HG03066 (cell line): Measurements from ENCODE around the gene IFNGR1.

ENCODE experiments used
- ATAC-seq: cut with Tn5 transposase; IDR thresholded peaks from one replicate; pipeline ENCODE4 v1.9.1; 2021; ENCODE audit warnings: low read depth; ENCODE audit not compliant: unreplicated experiment

IFNGR1 gene

DNA sequence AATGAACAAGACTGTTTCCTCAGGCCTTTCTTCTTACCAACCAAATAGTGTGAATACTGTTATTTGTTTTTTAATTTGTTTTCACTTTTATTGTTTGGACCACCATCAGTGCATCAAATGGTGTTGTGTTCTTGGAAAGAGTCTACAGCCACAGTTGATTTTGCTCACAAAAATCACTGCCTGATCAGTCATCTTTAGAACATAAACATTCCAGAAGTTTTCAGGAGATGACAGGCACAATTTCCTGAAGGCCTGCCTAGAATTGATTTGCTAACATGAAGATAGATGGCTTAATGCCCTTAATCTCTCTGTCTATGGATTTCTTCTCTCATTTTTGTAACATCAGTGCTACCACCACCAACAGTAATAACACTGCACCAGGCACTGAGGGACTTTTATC is 59.3 kb downstream of the IFNGR1 start:
- ATAC-seq, result no peak

DNA sequence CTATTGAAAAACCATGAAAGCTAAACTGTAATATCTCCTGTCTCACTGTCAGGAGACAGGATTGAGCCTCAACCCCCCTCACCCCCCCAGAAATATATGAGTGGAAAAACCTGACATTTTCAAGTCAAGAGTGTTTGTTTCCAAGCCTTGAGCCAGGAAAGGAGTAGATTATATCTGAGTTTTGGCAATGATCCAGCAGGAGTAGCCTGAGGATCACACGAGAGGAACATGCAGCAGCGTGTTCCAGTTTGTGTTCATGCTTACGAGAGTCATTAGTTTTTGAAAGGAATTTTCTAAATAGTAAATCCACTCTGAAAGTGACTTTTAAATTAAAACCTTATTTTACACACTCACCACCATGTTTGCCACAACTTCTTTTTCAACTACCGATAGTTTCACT is 61.6 kb downstream of the IFNGR1 start:
- ATAC-seq, result no peak

DNA sequence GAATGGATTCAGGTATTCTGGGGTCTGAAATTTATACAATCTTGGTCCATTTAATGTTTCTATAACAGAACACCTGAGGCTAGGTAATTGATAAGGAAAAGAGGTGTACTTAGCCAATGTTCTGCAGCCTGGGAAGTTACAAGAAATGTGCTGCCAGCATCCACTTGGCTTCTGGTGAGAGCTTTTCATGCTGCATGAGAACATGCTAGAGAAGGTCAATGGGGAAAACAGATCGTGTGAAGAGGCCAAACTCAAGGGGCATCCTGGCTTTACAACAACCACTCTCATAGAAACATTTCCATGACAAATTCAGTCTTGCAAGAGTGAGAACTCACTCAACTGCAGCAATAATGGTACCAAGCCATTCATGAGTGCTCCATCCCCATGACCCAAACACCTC is 62.5 kb downstream of the IFNGR1 start:
- ATAC-seq, result no peak

DNA sequence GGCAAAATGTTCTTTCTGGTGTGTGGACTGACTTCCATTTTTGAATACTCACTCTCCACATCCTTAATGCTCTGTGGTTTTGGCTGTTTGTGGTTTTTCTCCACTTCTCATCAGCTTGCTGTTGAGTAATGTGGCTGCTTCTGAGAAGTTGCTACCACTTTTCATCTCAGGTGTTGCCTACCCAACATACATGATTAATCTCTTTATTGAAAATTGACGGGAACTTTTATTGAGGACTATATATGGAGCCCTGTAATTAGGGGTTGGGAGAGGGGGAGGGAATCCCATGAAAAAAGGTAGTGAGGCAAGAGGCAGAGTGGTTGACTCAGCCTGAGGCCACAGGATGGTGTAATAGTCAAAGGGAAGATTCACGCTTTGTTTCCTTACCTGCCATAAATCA is 63.4 kb downstream of the IFNGR1 start:
- ATAC-seq, result no peak

DNA sequence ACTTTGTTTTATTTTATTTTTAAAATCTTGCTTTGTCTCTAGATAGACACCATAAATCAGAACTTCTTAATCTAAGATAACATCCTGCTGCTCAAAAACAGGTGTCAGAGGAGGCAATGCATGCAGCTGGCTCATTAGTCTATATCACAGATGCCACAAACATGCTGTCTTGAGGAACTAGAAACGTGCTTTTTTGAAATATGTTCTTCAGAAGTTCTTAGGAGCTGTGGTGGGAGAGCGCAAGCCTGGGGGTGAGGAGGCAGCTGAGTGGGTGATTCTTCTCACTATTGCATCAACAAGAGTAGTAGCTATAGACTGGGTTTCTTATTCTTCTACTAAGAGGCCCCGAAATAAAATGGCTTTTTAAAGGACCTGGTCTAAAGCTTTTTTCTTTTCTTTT is 69.1 kb downstream of the IFNGR1 start:
- no peak for ATAC-seq

DNA sequence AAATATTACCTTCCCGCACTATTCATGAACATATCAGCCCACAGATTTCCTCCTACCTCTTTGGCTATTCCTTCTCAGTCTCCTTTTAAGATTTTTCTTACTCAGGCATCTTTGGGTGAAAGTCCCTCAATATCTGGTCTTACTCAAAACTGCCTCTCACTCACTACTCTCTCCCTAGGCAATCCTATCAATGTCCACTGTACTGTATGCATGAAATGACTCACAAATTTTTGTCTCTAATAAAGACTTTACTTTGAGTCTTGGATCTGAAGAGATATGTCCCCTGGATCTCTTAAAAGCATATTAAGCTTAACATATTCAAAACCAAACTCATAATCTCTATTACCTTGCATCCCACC is 70.2 kb downstream of the IFNGR1 start:
- ATAC-seq, result no peak

DNA sequence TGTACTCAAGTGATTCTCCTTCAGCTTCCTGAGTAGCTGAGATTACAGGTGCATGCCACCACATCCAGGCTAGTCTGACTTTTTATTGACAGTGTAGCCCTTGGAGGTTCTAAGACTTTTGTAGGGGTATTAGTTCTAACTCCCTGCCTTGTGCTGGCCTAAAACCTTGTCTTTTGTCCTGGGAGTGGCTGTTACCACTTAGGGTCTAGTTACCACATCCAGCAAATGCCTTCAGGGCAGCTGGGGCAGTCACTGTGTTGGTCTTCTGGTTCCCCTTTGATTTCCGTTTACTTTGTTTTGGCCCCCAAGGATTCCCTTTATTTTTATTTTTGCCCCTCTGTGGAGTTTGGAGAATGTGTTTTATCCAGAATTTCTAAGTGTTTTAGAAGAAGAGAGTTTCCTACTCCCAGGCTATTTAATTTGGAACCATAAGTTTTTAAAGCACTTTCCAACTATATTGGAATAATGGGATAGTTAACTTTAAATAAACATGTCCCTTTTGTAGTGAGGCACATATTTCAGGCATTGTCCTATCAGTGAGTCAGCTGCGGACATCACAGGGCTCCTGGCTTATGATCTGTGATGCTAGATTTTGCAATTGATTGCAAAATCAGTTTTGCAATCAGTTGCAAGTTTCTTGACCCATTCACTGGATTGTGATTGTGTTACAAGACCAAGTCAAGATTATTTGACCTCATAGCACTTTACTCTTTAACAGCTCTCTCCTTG is 70.7 kb downstream of the IFNGR1 start:
- no peak for ATAC-seq
